ENCODE results near the gene EFL1. TPM values are rescaled to one million over a fixed set of nuclear protein-coding genes. Genes with fewer than 3 reads are reported as not detected.

Gene EFL1
- total and polyA plus RNA-seq, 2 experiments from 2014 or later: 15.4 to 46.4 TPM

DNA sequence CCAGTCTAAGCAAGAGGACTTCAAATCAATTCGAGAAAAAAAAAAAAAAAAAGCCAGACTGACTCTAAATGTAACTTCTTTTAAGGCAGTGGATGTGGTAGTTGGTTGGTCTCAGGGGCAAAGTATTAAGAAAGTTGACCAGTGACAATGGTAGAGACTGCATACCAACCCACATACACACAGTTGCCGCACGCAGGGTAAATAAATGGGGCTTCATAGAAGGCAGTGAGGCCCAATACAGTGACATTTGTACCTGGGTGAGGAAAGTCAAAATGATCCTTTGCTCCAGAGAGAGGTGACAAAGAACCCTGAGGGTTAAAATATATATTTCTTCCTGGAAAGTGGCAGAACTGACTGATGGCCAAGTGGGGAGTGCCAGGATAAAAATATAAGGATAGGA, 116.0 kb downstream of the EFL1 start:
- H3K36me3 Mint-ChIP-seq (ENCODE audit: low read depth): peaks cover 5% of the 10 kb centered on the region; the same call in 2 of the 3 replicates
- Histone ChIP-seq H3K4me1 (ENCODE audit: insufficient read depth) (no peaks in the 10 kb centered on the region), H3K27me3 (ENCODE audit: insufficient read depth) (no peaks in the 10 kb centered on the region), H3K9me2 (ENCODE audit: insufficient read depth) (no peaks in the 10 kb centered on the region), H3F3A (replicated peaks; ENCODE audit: low read depth) (no peaks in the 10 kb centered on the region), H3K36me3 (ENCODE audit: insufficient read depth) (no peaks in the 10 kb centered on the region), H3K27ac (ENCODE audit: low read depth) (0 out of 2 replicates have a peak overlapping the region, but pooled peaks have one; percentile 11), H3K4me2 (no peak overlapping the region), H3K79me2 (replicated peaks; ENCODE audit: insufficient read depth) (no peaks in the 10 kb centered on the region), H3K4me3 (no peak overlapping the region), H4K20me1 (replicated peaks; ENCODE audit: insufficient read depth) (no peaks in the 10 kb centered on the region), H2AFZ (no peak overlapping the region)
- DNase-seq (ENCODE audit: low spot score) (no peak), ATAC-seq (no peak)
- H3K27ac Mint-ChIP-seq: peak overlapping the region; percentile 83; the same call in 1 of the 2 replicates
- no peaks in the 10 kb centered on the region for H3K4me1 Mint-ChIP-seq
- no peaks in the 10 kb centered on the region for H3K9me3 Mint-ChIP-seq
- H3K4me3 Mint-ChIP-seq: no peak overlapping the region
- no peaks in the 10 kb centered on the region for H3K27me3 Mint-ChIP-seq (ENCODE audit: insufficient read depth, low read depth, poor library complexity)
- TF ChIP-seq ZNF114 (CRISPR knock-in tag; IDR thresholded peaks at IDR 0.05) (no peak), JUNB (IDR thresholded peaks at IDR 0.05; ENCODE audit: unreplicated experiment) (no peak), EZH2phosphoT487 (IDR thresholded peaks at IDR 0.05; ENCODE audit: unreplicated experiment) (no peak), ZNF331 (CRISPR knock-in tag; IDR thresholded peaks at IDR 0.05; ENCODE audit: low read depth) (no peak)
- TF ChIP-seq, protein P1, sequence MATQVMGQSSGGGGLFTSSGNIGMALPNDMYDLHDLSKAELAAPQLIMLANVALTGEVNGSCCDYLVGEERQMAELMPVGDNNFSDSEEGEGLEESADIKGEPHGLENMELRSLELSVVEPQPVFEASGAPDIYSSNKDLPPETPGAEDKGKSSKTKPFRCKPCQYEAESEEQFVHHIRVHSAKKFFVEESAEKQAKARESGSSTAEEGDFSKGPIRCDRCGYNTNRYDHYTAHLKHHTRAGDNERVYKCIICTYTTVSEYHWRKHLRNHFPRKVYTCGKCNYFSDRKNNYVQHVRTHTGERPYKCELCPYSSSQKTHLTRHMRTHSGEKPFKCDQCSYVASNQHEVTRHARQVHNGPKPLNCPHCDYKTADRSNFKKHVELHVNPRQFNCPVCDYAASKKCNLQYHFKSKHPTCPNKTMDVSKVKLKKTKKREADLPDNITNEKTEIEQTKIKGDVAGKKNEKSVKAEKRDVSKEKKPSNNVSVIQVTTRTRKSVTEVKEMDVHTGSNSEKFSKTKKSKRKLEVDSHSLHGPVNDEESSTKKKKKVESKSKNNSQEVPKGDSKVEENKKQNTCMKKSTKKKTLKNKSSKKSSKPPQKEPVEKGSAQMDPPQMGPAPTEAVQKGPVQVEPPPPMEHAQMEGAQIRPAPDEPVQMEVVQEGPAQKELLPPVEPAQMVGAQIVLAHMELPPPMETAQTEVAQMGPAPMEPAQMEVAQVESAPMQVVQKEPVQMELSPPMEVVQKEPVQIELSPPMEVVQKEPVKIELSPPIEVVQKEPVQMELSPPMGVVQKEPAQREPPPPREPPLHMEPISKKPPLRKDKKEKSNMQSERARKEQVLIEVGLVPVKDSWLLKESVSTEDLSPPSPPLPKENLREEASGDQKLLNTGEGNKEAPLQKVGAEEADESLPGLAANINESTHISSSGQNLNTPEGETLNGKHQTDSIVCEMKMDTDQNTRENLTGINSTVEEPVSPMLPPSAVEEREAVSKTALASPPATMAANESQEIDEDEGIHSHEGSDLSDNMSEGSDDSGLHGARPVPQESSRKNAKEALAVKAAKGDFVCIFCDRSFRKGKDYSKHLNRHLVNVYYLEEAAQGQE (IDR thresholded peaks at IDR 0.05; ENCODE audit: unreplicated experiment): no peak
- TF ChIP-seq, protein P2, sequence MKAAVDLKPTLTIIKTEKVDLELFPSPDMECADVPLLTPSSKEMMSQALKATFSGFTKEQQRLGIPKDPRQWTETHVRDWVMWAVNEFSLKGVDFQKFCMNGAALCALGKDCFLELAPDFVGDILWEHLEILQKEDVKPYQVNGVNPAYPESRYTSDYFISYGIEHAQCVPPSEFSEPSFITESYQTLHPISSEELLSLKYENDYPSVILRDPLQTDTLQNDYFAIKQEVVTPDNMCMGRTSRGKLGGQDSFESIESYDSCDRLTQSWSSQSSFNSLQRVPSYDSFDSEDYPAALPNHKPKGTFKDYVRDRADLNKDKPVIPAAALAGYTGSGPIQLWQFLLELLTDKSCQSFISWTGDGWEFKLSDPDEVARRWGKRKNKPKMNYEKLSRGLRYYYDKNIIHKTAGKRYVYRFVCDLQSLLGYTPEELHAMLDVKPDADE (IDR thresholded peaks at IDR 0.05): no peak
- TF ChIP-seq, protein P3, sequence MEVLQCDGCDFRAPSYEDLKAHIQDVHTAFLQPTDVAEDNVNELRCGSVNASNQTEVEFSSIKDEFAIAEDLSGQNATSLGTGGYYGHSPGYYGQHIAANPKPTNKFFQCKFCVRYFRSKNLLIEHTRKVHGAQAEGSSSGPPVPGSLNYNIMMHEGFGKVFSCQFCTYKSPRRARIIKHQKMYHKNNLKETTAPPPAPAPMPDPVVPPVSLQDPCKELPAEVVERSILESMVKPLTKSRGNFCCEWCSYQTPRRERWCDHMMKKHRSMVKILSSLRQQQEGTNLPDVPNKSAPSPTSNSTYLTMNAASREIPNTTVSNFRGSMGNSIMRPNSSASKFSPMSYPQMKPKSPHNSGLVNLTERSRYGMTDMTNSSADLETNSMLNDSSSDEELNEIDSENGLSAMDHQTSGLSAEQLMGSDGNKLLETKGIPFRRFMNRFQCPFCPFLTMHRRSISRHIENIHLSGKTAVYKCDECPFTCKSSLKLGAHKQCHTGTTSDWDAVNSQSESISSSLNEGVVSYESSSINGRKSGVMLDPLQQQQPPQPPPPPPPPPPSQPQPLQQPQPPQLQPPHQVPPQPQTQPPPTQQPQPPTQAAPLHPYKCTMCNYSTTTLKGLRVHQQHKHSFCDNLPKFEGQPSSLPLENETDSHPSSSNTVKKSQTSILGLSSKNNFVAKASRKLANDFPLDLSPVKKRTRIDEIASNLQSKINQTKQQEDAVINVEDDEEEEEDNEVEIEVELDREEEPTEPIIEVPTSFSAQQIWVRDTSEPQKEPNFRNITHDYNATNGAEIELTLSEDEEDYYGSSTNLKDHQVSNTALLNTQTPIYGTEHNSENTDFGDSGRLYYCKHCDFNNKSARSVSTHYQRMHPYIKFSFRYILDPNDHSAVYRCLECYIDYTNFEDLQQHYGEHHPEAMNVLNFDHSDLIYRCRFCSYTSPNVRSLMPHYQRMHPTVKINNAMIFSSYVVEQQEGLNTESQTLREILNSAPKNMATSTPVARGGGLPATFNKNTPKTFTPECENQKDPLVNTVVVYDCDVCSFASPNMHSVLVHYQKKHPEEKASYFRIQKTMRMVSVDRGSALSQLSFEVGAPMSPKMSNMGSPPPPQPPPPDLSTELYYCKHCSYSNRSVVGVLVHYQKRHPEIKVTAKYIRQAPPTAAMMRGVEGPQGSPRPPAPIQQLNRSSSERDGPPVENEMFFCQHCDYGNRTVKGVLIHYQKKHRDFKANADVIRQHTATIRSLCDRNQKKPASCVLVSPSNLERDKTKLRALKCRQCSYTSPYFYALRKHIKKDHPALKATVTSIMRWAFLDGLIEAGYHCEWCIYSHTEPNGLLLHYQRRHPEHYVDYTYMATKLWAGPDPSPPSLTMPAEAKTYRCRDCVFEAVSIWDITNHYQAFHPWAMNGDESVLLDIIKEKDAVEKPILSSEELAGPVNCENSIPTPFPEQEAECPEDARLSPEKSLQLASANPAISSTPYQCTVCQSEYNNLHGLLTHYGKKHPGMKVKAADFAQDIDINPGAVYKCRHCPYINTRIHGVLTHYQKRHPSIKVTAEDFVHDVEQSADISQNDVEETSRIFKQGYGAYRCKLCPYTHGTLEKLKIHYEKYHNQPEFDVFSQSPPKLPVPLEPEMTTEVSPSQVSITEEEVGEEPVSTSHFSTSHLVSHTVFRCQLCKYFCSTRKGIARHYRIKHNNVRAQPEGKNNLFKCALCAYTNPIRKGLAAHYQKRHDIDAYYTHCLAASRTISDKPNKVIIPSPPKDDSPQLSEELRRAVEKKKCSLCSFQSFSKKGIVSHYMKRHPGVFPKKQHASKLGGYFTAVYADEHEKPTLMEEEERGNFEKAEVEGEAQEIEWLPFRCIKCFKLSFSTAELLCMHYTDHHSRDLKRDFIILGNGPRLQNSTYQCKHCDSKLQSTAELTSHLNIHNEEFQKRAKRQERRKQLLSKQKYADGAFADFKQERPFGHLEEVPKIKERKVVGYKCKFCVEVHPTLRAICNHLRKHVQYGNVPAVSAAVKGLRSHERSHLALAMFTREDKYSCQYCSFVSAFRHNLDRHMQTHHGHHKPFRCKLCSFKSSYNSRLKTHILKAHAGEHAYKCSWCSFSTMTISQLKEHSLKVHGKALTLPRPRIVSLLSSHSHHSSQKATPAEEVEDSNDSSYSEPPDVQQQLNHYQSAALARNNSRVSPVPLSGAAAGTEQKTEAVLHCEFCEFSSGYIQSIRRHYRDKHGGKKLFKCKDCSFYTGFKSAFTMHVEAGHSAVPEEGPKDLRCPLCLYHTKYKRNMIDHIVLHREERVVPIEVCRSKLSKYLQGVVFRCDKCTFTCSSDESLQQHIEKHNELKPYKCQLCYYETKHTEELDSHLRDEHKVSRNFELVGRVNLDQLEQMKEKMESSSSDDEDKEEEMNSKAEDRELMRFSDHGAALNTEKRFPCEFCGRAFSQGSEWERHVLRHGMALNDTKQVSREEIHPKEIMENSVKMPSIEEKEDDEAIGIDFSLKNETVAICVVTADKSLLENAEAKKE (CRISPR knock-in tag; IDR thresholded peaks at IDR 0.05): no peak

All from GM23338 (cell line).